Inferior parietal cortex (tissue), 1 donor: Measurements from ENCODE around the gene FAM13B.
"Not testable (repeated sequence)": the region's sequence is repeated elsewhere in the genome, so short reads cannot be mapped to it uniquely, and the experiment has no call there.

ENCODE experiments used
- DNase-seq: peaks from one replicate; pipeline ENCODE4 v3.0.0-alpha.2; 2016; ENCODE audit errors: extremely low spot score

The FAM13B gene

GRCh38 chr5:138035605-138036537, 3.0 kb upstream of the FAM13B start:
- peak; percentile 96 for DNase-seq

- DNase-seq = no peak
Measured at GRCh38 chr5:138033907-138034306, 1.0 kb upstream of the FAM13B start.

DNA sequence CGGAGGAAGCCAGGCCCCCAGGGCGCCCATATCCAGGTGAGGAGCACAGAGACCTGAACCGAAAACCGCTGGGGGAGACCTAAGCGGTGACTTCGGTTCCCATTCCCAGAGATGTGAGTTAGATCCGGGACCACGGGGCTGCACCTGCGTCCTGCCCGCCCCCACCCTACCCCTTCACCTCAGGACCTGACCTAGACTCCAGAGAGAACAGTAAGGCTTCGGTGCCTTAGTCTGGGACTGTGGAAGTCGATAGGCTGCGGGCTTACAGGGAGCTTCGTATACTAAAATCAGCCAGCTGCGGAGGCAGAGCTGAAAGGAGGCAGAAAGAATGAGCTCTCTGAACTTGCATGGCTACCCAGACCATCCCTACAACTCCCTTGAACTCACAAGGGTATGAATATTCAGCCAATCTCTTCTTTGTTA, 518 bp upstream of the FAM13B start:
- DNase-seq = peak; percentile 15

DNA sequence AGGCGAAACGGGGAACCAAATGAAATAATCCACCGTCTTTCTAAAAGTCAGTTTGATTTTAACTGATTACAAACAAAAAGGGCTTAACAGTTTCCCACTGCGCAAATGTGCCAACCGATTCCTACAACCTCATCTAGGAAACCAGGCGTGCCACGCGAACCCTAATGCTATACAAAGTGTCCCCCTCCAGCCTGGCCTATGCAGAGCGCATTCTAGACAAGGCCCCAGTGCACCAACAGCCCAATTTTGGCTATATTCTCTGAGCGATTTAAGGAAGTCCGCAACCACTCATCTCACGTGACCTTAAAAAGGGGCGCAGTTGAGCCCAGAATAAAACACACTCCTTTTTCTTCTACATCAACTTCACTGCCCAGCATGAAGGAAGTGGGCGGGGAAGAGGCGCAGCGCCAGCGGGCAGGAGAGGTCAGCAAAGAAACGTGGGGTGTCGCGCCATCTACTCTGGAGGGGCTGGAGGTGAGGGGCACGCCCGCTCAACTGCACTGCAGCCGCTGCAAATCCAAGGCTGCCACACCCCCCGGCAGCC, 779 bp downstream of the FAM13B start:
- peak; percentile 66 for DNase-seq

DNA sequence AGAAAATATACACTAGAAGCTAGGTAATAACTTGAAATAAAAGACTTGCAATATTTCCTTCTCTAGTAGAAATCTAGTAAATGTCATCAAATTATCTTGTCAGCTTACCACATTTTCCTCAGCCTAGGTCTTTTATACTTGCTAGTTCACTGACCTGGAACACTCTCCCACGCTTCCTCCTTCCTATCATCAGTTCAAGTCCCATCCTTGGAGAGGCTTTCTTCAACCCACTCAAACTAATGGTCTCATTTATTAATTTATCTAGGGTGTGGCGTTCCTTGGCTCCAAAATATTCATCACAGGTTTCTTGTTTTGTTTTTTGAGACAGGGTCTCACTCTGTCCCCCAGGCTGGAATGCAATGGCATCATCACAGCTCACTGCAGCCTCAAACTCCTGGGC, 2.9 kb downstream of the FAM13B start:
- no peak for DNase-seq

DNA sequence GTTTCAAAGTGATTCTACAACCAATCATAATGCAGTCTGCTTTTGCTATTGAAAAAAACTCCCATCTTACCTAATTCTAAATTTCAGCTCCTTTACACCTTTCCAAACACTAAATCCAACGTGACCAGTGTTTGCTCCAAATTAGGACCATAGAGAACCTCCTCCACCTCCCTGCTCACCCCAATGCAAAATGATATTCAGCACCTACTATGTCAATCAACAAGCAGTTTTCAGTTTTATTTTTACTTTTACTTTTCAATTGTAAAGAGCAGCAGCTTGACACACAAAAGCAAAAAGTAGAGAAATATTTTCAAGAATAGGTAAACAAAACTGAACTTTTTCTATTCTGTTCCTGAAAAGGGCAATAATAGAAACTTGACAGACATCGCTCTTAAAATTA, 3.4 kb downstream of the FAM13B start:
- DNase-seq = no peak

- DNase-seq = no peak
Measured at GRCh38 chr5:138028971-138029365, 3.9 kb downstream of the FAM13B start.

- DNase-seq = not testable (repeated sequence)
Measured at GRCh38 chr5:138028262-138028970, 4.5 kb downstream of the FAM13B start.

- DNase-seq = not testable (repeated sequence)
Measured at GRCh38 chr5:138026793-138027192, 6.1 kb downstream of the FAM13B start.

- no peak for DNase-seq
Measured at GRCh38 chr5:138025285-138025684, 7.6 kb downstream of the FAM13B start.

DNA sequence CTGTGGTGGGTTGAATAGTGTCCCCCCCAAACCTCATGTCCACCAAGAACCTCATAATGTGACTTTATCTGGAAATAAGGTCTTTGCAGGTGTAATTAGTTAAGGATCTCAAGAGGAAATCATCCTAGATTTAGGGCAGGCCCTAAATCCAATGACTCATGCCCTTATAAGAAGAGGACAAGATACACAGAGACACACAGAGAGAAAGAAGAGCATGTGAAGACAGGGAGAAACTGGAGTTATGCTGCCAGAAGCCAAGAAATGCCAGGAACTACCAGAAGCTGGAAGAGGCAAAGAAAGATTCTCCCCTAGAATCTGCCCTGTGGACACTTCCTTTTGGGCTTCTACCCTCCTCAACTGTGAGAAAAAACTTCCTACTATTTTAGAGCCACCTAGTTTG, 8.8 kb downstream of the FAM13B start:
- no peak for DNase-seq

GRCh38 chr5:138022912-138023311, 10.0 kb downstream of the FAM13B start:
- no peak for DNase-seq

- no peak for DNase-seq
Measured at GRCh38 chr5:138021771-138022170, 11.1 kb downstream of the FAM13B start.

GRCh38 chr5:138018849-138019248, 14.0 kb downstream of the FAM13B start:
- no peak for DNase-seq

- DNase-seq = no peak
Measured at GRCh38 chr5:138015916-138016315, 17.0 kb downstream of the FAM13B start.

- DNase-seq = no peak
Measured at GRCh38 chr5:138011991-138012390, 20.9 kb downstream of the FAM13B start.

- DNase-seq = no peak
Measured at GRCh38 chr5:138000102-138000723, 32.7 kb downstream of the FAM13B start.

DNA sequence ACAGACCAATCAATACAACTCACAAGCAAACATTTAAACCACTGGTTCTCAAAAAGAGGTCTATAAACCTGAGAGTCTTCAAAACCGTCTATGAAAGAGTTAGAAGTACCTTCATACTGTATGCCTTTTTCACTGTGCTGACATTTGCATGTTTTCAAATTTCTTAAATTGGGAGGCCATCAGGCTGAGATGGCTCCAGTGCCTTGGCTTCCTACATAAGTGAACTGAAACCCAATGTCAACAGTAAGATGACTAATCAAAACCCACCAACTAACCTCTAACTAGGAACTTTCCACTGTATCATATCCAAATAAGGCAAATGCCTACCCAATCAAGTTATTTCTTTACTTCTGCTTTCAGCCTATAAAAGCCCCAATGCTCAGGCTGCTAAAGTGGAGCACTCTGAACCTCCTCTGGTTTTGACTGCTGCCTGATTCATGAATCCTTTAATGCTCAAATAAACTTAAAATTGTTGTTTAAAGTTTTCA, 35.1 kb downstream of the FAM13B start:
- no peak for DNase-seq

- DNase-seq = no peak
Measured at GRCh38 chr5:137995749-137996128, 37.1 kb downstream of the FAM13B start.

GRCh38 chr5:137995077-137995748, 37.7 kb downstream of the FAM13B start:
- DNase-seq = no peak

- no peak for DNase-seq
Measured at GRCh38 chr5:137994556-137994955, 38.3 kb downstream of the FAM13B start.
